Measurements from ENCODE around the gene BRD1.
"Not testable (repeated sequence)": the region's sequence is repeated elsewhere in the genome, so short reads cannot be mapped to it uniquely, and the experiment has no call there.

Gene BRD1

GRCh38 chr22:49781886-49782285 is 45.8 kb downstream of the BRD1 start:
- not testable (repeated sequence) for DNase-seq

GRCh38 chr22:49781289-49781782 is 46.3 kb downstream of the BRD1 start:
- no peak for DNase-seq

DNA sequence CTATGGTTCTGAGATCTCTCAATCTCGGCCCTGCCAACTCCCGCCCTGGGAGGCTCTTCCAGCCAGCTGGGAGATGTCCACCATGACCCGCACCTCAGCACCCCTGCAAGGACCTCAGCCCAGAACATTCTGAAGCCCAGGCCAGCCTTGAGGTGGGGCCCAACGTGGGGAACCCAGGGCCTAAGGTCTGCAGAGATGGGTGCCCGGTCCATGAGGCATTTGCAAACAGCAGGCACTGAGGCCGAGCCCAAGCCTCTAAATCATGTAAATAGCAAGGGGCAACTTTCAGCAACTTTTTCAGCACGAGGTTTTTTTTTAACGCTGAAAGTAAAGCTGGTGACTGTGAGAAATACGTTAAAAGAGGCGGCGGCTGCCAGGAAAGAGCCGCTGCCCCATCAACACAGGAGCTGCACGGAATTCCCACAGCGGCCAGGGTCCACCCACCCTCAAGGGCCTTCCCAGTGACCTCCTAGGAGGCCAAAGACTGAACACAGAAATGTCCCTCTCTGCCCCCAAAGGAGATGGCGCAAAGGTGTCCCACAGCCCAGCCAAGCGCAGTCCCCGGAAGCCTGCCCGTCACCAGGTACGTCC is 46.9 kb downstream of the BRD1 start:
- DNase-seq: no peak

DNA sequence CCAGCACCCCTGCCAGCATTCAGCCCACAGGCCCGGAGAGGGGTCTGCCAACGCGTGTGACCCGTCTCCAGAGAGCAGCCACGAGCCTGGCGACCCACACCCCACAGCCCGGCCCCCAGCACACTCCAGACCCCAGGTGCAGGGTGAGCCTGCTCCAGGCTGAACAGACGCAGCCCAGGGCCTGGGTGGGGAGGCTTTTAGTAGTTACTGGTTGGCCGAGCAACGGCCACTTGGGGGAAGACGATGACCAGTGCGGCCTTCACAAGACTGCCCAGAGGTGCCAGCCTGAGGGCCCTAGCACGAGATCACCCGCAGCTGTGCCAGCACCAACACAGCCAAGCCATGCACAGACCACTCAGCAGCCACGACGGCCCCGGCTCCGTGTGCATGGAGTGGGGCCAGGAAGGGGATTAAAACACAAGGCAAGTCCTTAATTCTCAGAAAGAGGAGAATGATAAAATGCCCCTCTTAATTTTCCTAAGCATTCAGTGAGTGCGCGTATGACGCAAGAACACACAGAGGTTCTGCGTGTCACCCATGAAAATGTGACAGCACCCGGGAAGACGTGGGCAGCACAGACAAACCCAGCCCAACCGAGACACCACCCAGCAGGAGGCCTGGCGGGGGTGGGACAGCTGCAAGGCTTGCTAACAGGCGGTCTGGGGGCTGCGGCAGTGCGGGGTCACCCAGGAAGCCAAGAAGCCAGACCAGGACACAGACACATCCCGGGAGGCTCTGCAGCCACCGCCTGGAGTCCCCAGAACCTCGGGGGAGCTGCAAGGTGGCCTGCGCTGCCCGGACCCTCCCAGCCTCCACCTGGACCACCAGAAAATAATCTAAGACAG is 47.6 kb downstream of the BRD1 start:
- no peak for DNase-seq

DNA sequence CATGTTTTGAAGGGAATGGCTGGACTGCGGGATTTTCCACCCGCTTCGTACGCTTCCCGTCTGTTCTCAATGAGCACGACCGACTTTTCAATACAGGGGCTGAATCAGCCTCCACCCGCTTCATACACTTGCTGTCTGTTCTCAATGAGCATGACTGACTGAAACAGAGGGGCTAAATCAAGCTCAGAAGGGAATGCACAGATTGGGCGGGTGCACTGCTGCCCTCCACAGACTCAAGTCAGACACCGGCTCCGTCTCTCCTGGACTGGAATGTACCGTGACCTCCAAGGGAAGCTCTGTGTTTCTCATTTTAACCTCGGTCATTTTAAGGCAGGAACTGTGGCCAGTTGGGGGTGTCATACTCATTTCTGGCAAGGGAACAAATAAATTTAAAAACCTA is 48.5 kb downstream of the BRD1 start:
- DNase-seq: no peak

DNA sequence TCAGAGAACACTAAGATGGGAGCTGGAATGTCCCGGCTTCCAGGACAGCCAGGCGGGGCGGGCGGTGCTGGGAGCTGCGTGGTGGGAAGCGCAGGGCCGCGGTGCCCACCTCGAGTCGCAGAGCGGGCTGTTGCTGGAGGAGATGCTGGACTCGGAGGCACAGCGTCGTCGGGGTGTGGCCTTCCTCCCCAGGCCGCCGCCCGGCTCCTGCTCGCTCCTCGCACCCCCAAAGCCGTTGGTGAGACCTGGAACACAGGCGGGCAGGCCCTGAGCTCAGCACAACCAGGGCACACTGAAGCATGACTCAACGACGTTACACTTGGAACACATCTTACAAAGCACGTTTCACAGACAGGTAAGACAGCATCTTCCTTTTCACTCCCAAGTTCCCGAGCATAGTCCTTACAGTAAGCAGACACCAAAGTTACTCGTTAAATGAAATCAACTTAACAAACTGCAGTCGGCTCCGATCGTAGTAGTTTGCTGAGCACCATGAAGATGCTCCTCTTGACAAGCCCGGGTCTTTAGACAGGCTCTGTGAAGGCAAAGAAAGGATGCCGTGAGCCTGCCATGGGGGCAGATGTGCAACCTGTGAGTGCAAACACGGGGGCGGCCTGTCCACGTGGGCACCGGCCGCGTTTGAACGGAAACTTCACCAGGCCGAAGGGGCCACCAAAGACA is 50.0 kb downstream of the BRD1 start:
- no peak for DNase-seq

- no peak for DNase-seq
Observed at GRCh38 chr22:49776891-49777290, 50.8 kb downstream of the BRD1 start.

- DNase-seq: no peak
Observed at GRCh38 chr22:49775867-49776511, 51.7 kb downstream of the BRD1 start.

GRCh38 chr22:49775191-49775866 is 52.3 kb downstream of the BRD1 start:
- DNase-seq: no peak

DNA sequence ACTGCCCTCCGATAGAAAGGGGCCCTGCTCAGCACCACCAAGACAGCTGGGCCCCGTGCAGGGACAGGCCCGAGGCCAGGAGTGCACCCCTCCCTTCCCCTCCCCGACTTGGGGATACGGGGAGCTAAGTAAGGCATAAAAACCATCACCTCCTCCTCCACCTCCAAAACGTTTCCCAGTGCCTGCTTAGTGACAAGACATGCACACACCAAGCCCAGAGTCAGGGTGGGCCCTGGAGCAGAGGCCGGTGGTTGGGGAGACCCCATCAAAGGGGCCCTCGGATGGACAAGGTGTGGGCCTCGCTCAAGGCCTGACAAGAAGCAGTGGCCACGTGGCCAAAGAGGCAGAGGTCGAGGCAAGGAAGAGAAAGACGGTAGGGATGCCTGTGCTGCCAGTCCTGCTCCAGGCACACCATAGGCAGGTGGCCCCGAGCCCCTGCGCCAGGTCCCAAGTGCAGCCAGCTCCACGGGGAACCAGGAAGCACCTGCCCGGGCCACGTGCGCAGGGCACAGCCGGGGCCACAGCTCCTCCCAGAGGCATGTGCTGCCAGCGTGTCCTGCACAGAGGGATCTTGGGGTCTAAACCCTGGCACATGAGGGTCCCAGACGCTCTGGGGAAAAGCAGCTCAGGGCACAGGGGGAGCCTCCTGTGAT is 53.0 kb downstream of the BRD1 start:
- DNase-seq: no peak

DNA sequence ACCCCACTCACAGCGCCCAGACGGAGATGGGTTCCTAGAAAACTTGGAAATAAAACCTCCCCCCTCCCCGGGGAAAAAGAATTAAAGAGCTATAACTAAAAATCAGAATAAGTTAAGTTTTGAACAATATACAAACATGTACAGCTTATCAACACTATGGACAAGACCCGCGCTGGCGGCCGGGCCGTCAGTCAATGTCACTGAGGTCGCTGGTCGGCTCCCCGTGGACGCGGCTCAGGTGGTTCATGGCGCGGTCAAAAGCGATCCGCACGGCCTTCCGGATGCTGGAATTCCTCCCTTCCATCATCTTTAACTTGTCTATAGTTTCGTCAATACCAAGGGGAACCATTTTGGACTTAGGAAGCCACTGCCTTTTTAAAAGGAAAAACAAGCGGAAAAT is 53.6 kb downstream of the BRD1 start:
- DNase-seq: no peak

DNA sequence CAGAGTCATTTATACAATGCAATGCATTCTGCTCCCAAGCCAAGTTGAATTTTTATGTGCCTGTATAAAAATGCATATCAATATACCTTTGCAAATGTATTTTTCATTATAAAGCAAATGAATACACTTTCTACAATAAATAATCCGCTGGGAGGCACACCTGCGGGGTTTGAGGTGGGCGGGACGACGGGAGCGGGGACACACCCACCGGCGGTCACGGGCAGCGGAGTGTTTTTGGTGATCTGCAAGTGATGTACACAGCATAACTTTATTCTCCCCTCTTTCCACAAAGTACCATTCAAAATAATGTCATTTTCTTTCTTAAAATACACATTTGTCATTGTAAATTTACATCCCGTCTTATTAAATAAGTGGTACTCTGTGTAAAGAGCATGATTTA is 54.1 kb downstream of the BRD1 start:
- no peak for DNase-seq

DNA sequence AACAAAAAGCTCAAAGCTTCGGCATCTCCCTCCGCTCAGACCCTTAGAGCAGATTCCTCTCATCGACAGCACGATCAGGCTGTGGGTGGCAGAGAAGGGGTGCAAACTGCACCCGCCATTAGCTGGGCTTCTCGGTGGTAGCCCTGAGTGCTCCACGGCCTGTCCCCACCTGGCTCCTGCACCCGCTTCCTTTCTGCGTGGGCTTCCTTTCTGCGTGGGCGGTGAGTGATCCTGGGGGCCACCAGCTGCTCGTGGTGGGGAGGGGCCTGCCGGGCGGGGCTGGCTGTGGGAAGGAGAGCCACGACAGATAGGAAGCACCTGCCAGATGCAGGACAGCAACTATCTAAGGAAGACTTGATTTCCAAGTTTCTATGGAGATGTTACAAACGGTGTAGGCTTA is 55.0 kb downstream of the BRD1 start:
- DNase-seq: no peak

DNA sequence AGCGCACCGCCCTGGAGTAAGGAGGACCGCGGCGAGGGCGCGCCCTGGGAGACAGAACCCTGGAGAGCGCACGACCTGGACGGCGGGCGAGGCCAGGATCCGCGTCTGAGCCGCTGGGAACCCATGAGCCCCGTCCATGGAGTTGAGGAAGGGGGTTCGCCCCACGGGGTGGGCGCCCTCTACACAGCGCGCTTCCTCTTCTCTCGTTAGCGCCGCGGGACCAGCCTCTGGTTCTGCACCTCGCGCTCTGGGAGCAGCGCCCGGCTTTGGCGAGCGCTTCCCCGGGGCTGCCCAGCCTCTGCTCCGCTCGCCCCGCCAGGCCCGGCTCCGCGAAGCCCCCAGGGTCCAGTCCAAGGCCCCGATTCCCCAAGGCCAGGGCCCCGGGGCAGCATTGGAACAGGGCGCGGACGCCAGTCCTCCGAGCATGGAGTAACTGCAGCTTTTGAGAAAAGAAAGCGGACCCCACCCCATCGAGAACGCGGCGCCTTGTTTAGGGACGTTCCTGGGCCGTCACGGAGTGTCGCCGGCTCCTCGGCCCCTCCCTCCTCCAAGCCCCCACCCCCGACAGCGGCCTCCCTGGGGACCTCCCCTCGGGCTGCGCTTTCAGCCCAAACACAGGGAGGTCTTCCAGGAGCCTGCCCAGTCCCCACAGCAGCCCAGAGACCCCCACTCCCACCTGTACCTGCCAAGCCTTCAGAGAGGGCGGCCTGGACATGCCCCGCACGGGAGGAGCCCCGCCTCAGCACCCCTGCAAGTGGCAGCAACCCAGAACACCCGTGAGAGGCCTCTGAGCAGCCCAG is 56.2 kb downstream of the BRD1 start:
- DNase-seq: no peak

GRCh38 chr22:49770547-49771265 is 57.0 kb downstream of the BRD1 start:
- no peak for DNase-seq

- no peak for DNase-seq
Observed at GRCh38 chr22:49769691-49770546, 57.8 kb downstream of the BRD1 start.

GRCh38 chr22:49768951-49769690 is 58.6 kb downstream of the BRD1 start:
- DNase-seq: no peak

DNA sequence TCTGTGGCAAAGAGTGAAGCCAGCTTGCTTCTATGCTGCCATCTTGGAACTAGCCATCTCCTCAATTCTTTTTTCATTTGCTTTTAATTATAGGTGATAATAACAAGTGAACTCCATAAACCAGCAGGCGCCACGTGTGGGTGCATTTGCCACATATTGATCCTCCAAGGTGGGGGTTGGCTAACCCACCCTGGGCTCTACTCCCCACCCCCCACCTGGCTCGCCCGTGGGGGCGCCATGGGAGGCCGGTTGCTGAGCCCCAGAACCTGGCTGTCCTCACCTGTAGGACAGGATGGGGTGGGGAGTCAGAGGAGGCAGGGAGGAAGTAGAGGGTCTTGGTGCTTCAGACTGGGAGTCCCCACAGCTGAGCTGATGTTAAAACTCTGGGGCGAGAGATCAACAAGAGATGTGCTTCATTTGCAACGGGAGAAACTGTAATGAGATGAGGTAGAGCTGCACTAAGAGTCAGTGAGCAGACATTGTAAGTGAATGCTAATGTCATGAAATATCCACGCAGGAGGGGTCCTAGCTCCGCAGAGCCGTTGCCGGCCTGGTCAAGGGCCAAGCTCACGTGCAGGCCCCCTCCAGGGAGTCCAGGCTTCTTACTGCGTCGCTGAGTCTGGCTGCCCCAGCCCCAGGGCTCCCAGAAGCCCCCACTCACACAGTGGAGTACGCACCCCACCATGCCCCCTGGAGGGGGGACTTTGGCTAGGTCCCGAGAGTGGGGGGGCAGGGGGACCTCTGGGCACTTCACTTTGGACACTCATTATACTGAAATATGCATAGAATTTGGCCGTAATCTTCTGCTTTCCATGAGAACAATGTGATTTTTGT is 59.4 kb downstream of the BRD1 start:
- no peak for DNase-seq

Measured in activated gamma-delta T cell (primary cell).